Measurements from ENCODE around the gene LSM11. TPM values are rescaled to one million over a fixed set of nuclear protein-coding genes. Genes with fewer than 3 reads are reported as not detected.

LSM11 gene
- total RNA-seq, 1 donor from 2014 or later: 3.9 TPM

- no peaks in the 10 kb centered on the region for H3K27me3 ChIP-seq (ENCODE audit: control insufficient read depth, insufficient read depth, low read length)
- H3K36me3 ChIP-seq (ENCODE audit: control insufficient read depth, insufficient read depth, low read length): no peaks in the 10 kb centered on the region
- H3K4me3 ChIP-seq (ENCODE audit: low read depth, low read length): no peak overlapping the region
- no peak for DNase-seq (ENCODE audit: low read depth)
- TF ChIP-seq, protein P1, sequence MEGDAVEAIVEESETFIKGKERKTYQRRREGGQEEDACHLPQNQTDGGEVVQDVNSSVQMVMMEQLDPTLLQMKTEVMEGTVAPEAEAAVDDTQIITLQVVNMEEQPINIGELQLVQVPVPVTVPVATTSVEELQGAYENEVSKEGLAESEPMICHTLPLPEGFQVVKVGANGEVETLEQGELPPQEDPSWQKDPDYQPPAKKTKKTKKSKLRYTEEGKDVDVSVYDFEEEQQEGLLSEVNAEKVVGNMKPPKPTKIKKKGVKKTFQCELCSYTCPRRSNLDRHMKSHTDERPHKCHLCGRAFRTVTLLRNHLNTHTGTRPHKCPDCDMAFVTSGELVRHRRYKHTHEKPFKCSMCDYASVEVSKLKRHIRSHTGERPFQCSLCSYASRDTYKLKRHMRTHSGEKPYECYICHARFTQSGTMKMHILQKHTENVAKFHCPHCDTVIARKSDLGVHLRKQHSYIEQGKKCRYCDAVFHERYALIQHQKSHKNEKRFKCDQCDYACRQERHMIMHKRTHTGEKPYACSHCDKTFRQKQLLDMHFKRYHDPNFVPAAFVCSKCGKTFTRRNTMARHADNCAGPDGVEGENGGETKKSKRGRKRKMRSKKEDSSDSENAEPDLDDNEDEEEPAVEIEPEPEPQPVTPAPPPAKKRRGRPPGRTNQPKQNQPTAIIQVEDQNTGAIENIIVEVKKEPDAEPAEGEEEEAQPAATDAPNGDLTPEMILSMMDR (IDR thresholded peaks at IDR 0.05; ENCODE audit: insufficient read depth, low read length, poor library complexity, severe bottlenecking): no peak
Observed at GRCh38 chr5:157758706-157759105, 15.2 kb downstream of the LSM11 start.

GRCh38 chr5:157761690-157762621 is 18.4 kb downstream of the LSM11 start:
- no peak overlapping the region for H3K4me3 ChIP-seq (ENCODE audit: low read depth, low read length)
- TF ChIP-seq, protein P1 (IDR thresholded peaks at IDR 0.05; ENCODE audit: insufficient read depth, low read length, poor library complexity, severe bottlenecking): peak; percentile 83
- DNase-seq (ENCODE audit: low read depth): peak; percentile 44
- H3K27me3 ChIP-seq (ENCODE audit: control insufficient read depth, insufficient read depth, low read length): no peaks in the 10 kb centered on the region
- H3K36me3 ChIP-seq (ENCODE audit: control insufficient read depth, insufficient read depth, low read length): no peaks in the 10 kb centered on the region

DNA sequence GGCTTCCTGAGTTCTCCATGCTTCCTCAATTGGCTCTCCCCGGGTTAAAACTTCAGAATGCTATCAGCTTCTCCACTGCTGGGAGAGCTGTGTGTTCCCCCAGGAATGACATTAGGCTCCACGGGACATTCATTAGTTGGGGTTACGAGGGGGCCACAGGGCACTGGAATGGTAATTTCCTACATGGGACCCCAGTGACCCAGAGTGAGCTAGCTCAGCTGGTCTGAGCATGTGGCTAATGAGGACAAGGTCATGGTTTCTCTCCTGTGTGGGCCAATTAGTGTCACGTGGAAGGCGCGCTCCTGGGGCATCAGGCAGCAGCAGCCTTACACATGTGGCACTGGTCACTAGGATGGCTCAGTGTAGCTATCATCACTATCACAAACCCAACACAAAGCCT is 21.0 kb downstream of the LSM11 start:
- TF ChIP-seq, protein P1 (IDR thresholded peaks at IDR 0.05; ENCODE audit: insufficient read depth, low read length, poor library complexity, severe bottlenecking): no peak
- Histone ChIP-seq H3K4me3 (ENCODE audit: low read depth, low read length) (no peak overlapping the region), H3K36me3 (ENCODE audit: control insufficient read depth, insufficient read depth, low read length) (no peaks in the 10 kb centered on the region), H3K27me3 (ENCODE audit: control insufficient read depth, insufficient read depth, low read length) (no peaks in the 10 kb centered on the region)
- no peak for DNase-seq (ENCODE audit: low read depth)

GRCh38 chr5:157766442-157766841 is 22.9 kb downstream of the LSM11 start:
- no peaks in the 10 kb centered on the region for H3K27me3 ChIP-seq (ENCODE audit: control insufficient read depth, insufficient read depth, low read length)
- no peaks in the 10 kb centered on the region for H3K36me3 ChIP-seq (ENCODE audit: control insufficient read depth, insufficient read depth, low read length)
- no peak for DNase-seq (ENCODE audit: low read depth)
- H3K4me3 ChIP-seq (ENCODE audit: low read depth, low read length): no peak overlapping the region
- TF ChIP-seq, protein P1 (IDR thresholded peaks at IDR 0.05; ENCODE audit: insufficient read depth, low read length, poor library complexity, severe bottlenecking): no peak

- Histone ChIP-seq H3K36me3 (ENCODE audit: control insufficient read depth, insufficient read depth, low read length) (no peaks in the 10 kb centered on the region), H3K4me3 (ENCODE audit: low read depth, low read length) (no peak overlapping the region), H3K27me3 (ENCODE audit: control insufficient read depth, insufficient read depth, low read length) (no peaks in the 10 kb centered on the region)
- no peak for DNase-seq (ENCODE audit: low read depth)
- TF ChIP-seq, protein P1 (IDR thresholded peaks at IDR 0.05; ENCODE audit: insufficient read depth, low read length, poor library complexity, severe bottlenecking): no peak
Observed at GRCh38 chr5:157766902-157767301, 23.4 kb downstream of the LSM11 start.

All from kidney epithelial cell (primary cell).